ENCODE results near the gene TP53AIP1.

Gene TP53AIP1

DNA sequence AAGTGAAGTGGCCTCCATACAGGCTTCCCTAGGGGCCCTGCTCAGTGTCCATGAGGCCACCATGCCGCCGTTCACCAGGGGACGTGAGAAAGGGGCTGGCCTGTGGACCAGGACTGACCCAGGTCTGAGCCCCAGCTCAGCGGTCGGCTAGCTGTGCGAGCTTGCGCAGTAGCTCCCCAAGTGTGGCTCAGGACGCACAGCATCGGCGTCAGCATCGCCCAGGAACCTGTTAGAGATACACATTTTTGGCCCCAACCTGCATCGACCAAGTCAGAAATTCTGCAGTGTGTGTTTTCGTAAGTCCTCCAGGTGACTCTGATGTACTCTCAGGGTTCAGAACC lies 429 bp downstream of the TP53AIP1 start:
- FAIRE-seq = no peak

DNA sequence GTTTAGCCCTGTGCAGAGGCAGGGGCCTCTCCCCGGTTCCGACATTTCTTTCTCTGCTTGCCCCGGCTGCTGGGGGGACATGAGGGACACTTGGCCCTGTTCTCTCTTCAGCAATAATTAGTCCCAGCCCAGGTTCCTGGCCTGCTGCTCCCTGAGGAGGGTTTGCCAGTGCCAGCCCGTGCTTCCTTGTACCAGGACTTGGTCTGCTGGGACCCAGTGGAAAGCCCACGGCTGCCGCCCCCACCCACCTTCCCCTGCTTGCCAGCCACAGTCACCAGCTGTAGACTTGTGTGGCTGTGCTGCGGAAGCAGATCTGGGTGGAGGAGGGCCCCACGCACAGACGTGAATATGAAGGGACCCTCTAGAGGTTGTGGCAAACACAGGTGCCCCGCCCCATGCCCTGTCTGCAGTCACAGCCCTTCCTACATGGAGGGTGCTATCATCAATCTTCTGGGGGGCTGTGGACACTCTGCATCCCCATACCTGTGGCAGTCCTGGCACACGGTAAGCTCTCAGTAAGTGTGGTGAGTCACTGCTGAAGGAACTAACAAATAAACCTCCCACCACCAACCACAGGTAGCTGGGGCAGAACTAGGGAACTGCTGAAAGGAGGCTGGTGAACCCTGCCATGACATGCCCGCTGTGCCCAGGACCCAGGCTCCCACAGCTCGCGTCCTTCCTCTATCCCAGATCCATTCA lies 949 bp downstream of the TP53AIP1 start:
- FAIRE-seq = no peak

DNA sequence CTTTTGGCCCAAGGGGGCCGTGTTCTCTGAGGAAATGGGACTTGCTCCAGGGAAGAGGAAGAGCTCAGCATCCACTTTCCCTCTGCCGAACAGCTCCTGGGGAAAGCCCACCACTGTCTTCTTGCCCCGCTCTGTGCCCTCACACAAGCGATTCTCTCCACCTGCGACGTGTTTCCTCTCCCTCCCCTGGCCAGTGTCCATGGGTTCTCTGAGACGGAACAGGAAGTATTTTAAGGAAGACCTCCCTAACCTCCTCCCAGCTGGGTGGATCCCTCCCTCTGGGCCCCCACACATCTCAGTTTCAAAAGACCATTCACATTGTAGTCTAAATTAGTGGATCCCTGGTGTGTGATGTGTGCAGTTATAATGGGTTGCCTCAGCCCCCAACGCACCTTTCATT lies 1.6 kb downstream of the TP53AIP1 start:
- no peak for FAIRE-seq

DNA sequence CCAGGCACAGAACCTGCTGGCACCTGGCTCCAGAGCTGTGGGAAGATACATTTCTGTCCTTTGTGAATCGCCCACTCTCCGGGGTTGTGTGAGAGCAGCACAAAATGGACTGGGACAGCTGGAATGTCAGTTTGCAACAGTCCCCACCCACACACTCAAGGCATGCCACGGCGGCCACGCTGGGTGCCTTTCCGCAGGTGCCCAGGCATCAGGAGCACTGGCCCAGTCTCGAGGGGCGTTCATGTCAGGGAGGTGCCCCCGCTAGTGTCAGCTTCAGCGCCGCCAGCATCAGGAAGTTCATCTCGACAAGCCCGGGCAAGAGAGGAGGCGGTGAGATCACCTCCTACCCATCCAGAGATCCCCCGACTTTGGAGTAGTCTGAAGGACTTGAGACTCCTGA lies 2.1 kb downstream of the TP53AIP1 start:
- no peak for FAIRE-seq

DNA sequence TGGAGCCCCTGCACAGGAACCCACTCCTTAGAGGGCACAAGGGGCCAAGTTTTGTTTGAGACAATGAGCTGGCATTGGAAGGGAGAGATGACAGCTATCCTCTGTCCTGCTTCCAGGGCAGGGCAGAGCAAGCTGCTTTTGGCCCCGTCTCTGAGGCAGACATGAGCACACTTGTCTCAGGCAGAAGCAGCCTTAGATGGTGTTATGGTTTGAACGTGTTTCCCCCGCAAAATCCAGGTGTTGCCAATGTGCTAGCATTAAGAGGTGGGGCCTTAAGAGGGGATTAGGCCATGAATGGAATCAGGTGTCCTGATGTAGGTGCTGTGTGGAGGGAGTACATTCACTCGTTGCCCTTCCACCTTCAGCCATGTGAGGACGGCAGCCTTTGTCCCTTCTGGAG lies 2.5 kb downstream of the TP53AIP1 start:
- no peak for FAIRE-seq

DNA sequence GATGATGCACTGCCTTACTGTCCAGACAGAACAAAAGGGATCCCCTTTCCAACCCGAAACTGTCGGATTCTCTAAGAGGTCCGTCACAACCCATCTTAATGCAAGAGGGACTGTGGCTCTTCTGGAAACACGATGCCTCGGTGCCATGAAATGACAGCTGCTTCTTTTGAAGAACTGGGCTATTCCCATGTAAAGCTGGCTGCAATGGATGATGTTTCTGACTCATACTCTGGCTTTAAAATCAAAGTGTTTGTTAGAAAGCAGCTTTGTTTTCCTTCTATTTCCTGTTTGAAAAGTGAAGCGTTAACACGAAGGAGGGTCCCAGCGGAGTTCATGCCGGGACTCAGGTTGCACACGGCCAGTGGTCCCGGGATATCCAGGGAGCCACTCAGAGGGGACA lies 3.1 kb downstream of the TP53AIP1 start:
- no peak for FAIRE-seq

DNA sequence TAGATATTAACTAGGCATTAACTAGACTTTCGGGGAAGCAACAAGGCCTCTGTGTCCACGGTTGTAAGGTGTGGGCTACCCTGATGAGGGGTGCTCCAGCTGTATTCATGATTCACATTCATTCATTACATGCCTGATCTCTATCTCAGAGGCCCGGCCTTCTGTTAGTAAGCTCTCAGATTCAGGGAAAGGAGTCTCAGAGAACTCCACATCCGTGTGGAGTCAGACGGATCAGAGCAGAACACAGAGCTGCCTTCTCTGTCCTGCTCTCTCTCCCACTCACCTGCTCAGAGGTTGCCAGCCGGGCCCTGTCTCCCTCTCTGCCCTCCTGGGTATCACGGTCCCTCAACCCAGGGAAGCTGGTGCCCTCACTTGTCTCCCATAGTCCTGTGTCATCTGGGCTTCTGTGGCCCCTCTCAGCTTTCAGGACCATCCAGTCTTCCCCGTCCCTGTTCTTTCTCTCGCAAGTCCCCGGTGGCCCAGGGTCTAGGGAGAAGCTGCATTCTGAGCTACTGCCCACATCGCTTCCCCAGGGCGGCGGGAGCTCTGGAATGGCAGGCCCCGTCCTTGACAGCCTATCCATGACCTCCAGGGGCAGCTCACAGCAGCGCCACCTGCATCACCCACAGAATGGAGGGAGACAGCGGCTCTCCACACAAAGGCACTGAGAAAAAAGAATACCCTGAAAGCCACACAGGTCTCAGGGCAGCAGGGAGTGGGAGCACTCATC lies 4.3 kb downstream of the TP53AIP1 start:
- FAIRE-seq = no peak

DNA sequence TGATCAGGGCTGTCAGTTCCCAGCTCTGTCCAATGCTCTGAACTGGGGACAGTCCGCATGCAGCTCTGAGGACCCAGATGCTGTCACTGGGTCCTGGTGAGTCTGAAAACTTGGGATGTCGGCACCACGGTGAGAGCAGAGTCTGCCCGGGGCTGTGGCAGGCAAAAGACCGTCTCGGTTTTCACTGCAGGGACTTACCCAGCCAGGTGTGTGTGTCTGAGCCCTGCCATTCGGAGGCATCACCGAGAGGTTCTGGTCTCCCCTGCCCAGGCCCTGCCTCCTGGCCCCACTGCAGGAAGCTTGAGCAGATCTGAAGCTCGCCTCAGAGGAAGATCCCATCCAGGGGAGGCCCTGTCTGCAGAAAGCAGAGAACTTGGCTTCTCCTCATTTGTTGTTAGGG lies 5.2 kb downstream of the TP53AIP1 start:
- no peak for FAIRE-seq

DNA sequence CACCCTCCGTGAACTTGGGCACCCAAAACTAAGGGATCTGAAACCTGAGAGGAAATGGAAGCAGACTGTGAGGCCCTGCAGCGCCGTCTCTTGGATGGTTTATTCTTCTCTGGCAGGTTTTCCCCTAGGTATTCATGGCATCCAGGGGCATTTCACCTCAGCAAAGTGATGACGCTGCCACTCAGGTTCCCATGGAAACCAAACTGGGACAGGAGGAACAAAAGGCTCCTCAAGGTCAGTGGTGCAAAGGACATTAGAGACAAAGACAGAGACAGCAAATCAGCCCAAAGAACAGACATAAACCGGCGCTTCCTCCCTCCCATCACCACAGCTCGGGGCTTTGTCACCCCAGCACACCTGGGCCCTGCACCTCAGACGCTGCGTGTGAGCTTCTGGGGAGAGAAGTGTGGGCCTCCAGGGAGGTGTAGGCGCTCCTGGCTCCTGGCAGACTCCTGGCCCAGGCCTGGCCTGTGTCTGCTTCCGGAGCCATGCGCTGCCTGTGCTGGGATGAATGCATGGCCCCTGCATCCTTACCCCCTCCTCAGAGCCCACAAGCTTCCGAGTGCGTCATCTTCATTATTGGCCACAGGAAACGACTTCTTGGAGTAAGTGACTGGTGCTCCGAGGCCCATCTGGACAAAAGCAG lies 5.9 kb downstream of the TP53AIP1 start:
- FAIRE-seq = no peak

DNA sequence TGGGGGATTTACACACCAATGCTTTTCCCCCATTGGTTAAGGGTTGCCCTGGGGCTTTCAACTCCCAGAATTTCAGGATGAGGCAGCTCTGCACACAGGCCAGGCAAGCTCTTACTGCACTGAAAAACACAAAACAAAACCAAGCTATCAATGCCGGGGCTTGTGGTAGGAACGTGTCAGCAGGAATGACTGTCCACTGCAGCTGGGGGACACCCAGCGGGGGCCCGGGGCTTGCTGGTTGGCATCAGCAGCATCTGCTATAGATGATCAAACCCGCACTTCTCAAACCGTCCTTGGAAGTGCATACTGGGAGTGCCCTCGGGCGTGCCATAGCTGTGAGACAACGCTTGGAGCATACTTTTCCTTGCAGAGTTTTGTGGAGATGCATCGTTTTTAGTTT lies 7.7 kb downstream of the TP53AIP1 start:
- FAIRE-seq = no peak

DNA sequence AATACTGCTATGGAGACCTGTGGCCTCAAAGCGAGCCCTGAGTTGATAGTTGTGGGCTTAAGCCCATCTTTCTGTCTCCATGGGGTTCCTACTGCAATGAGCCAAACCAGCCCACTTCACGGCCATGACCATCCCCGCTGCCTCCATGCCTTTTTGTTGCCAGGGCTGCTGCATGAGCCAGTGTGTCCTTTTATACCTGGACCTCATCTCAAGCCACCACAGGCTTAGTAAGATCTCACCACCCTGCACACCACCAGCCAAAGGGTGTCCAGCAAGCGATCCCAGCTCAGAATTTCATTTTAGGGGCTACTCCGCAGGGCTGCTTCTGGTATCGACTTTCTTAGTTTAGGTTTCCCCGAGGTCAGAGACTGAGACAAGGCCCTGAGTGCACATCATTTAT lies 8.3 kb downstream of the TP53AIP1 start:
- no peak for FAIRE-seq

DNA sequence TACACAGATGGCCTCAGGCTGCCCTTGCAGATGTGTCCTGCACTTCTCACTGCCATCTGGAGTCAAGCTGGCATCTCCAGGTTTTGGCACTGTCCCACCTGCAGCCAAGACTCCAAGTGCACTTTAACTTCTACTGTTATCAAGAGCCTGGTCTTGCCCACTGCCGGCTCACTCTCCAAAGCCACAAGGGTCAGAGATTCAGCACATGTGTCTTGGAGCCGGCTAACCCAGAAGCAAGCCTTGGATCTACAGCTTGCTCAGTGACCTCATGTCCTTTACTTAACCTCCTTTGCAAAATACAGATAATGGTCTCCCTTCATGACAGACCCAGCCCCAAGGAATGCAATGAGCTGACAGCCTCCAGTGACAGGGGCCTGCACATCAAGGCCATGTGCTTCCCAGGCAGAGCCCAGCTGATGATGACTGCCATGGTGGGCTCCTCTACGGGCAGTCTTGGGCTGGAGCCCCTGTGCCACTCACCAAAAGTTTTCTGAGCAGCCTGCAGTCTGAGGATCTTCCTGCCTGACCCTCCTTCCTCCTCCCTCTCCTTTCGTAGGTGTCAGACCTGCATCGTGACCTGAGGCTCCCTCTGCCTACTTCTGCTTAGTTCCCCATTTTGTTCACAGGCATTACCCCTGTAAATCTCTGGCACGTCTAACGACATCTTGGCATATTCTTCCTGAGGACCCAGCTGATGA lies 9.0 kb downstream of the TP53AIP1 start:
- no peak for FAIRE-seq

DNA sequence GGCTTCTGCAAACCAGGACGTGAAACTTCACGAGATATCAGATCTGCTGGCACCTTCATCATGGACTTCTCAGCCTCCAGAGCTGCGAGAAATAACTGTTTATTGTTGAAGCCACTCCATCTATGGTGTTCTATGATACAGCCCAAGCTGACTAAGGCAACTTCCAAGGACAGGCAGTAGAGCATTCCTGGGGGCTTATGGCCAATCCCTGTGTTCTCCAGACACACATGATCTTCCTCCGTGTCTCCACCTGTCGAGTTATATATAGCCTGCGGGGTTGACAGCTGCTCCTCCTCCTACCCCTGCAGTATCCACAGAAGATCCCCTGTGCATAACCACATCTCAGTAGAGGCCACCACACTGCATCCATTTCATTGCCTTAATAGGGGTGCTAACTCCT lies 11.0 kb downstream of the TP53AIP1 start:
- no peak for FAIRE-seq

DNA sequence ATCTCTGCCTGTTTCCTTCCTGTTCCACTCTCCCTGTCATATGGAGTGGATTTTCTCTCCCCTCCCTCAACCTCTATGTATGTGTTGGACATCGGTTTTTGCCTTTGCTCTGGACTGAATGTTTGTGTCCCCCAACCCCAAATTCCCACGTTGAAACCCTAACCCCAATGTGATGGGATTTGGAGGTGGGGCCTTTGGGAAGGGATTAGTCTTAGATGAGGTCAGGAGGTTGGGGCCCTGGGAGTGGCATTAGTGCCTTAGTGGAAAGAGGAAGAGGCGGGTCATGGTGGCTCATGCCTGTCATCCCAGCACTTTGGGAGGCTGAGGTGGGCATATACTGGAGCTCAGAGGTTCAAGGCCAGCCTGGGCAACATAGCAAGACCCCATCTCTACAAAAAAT lies 11.6 kb downstream of the TP53AIP1 start:
- FAIRE-seq = no peak

DNA sequence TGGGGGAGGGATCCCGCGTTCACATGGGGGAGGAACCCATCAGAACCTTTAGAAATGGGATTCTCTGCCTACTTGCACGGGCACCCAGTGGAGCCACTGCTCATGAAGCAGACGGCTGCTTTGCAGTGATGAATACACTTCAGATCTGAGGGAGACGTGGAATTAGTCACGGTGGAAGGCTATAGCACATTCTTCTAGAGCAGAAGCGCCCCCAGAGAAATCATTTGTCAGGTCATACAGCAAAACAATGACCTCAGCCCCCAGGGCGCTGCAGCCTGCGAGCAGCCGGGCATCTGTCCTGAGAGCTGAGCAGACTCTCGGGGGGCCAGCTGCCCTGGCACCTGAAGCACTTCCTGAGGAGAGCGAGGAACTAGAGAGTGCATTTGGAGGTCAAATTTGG lies 12.7 kb downstream of the TP53AIP1 start:
- no peak for FAIRE-seq

DNA sequence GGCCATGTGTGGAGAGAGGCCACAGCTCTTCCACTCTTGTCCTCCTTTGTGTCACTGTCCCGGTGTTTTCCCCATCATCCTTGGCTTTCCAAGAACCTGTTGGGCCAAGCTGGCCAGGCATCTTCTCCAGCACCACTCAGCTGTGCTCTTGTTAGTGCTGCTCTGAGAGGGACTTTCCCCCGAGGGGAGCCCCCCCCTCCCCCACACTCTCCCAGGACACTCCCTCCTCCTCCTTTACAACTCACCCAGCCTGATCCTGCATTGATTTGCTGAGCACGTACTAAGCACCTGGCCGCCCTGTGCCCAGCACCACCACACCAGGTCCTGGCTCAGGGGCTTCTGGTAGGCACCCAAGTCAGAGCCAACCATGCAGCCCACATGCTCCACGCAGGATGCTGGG lies 13.2 kb downstream of the TP53AIP1 start:
- FAIRE-seq = no peak

DNA sequence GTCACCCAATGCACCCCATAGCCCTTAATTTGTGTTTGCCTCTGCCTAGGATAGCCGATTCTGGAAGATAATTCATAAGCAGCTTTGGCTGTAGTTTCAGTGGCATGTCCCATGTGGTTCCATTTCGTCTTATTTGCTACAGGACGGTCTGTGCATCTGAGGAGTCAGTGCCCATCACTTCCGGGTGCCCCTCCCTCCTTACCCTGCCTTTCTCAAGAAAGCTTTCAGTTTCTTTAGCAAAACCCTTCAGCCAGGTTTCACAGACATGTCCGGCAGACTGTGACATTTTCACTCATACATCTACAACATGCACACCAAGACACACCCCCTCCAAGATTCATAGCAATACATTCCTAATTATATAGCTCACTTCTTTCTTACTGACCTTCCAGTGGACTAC lies 14.3 kb downstream of the TP53AIP1 start:
- FAIRE-seq = no peak

DNA sequence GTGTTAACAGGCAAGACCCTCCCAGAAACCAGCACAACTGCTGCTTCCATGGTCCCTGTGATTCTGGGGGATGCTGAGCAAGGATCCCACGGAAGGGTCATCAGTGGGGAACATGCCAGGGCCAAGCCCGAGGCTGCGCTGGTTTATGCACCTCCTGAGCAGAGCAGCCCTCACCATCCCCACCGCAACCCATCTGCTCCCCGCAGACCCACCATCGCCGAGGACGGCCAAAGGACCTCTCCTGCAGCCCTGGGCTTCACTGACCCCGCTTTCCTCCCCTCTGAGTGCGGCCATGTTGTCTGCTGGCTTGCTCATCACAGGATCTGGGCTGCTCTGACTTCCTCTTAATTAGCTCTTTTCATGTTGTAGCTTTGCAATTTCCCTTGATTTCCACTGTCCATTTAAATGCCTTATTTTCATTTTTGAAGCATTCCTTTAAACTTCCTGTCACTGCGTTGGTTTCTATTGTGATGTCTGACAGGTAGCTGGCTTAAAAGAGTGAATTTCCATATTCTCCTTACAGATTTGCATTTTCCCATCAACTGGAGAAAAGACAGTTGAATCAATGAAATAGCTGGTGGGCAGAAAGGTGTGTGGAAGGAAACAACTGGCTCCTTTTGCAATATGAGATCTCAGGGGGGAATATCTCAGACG lies 14.9 kb downstream of the TP53AIP1 start:
- no peak for FAIRE-seq

DNA sequence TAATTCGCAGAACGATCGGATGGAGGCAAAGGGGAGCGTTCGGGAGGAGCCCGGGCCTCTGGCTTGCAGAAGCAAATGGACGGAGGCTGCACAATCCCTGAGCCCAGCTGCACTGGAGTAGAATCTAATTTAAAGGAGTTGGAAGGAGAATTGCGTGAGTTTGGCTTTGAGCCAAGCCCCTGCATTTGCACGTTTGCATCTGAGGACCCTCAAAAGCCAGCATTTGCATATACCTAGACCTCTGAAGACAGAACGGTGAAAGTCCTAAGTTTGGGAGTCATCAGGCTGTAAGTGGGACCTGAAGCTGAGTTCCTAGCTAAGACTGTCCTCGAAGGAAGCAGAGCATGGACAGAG lies 15.6 kb downstream of the TP53AIP1 start:
- no peak for FAIRE-seq

DNA sequence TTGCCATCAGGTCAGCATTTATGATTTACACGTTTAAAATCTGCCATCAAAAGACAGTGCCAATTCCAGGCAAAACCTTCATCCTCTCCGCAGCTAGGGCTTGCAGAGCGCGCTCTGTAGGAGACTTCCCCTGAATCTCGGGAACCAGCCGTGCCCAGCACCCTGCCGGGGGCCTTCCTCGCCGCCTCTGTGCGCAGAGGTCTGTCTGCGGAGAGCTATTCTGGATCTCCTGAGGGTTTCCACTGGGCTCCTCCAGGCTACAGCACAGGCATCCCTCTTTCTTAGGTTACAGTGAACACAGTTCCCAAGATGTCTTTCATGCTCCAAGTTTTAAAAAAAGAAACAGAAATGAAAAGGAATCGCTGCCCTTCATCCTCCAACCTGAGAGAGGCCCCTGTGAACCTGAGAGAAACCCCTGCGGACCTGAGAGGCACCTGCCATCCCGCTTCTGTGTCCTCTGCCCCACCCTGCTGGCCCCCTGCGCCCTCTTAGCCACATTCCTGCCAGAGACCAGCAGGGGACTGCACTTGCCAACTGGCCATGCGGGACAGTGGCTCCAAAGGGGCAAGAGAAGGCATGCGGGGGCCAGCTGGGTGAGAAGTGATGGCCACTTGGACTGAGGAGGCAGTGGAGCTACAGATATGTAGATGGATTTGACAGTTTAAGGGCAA lies 16.1 kb downstream of the TP53AIP1 start:
- FAIRE-seq = no peak

DNA sequence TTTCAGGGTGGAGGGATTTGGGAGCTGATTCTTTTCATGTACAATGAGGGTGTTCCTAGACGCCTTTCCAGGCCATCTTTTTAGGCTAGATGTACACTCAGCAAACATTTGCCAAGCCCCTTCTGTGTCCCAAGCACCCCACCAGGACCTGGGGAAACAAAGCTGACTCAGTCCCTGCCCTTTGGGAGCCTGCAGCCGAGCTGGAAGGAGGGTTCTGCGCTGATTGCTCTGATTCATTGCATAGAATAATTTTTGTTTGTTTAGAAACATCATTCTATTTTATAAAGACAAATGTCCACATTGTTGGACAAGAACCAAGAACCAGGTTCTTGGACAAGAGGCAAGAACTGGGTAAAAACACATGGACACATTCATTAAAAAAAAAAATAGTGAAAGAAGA lies 16.7 kb downstream of the TP53AIP1 start:
- no peak for FAIRE-seq

DNA sequence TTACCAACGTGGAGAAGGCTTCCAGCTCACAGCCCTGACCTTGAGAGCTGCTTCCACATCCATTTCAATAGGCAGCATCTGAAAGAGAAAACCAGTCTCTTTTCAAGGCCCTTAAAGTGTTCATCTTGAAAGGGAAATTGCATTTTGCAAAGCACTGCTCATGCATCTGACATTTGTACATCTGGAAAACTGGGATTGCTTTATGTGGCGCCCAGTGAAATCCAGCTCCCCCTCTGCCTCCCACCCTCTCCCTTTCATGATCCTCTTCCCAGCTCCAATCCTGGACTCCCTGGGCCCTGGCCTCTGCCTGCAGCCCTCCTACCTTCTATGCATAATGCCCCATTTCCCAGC lies 17.4 kb downstream of the TP53AIP1 start:
- FAIRE-seq = no peak

All from TTC549 (cell line).